WERI-Rb-1 (cell line): ENCODE results near the gene USP31.

ENCODE experiments used
- DNase-seq: peaks from one replicate; pipeline ENCODE4 v3.0.0-alpha.2; 2020
- H3K27ac ChIP-seq: fragments of 250-450 bp; sonication (Bioruptor Pico); 2 replicates; pipeline ENCODE4 v1.5.1; 2020; ENCODE audit warnings: mild to moderate bottlenecking, moderate library complexity
- H3K27me3 ChIP-seq: fragments of 250-450 bp; sonication (Bioruptor Pico); 2 replicates; pipeline ENCODE4 v1.5.1; 2021; ENCODE audit warnings: mild to moderate bottlenecking, low read depth, moderate library complexity; ENCODE audit not compliant: insufficient read depth, severe bottlenecking
- H3K36me3 ChIP-seq: fragments of 250-450 bp; sonication (Bioruptor Pico); 2 replicates; pipeline ENCODE4 v1.5.1; 2020; ENCODE audit warnings: mild to moderate bottlenecking, moderate library complexity
- H3K4me3 ChIP-seq: 2 replicates; pipeline ENCODE4 v1.5.1; 2011; ENCODE audit warnings: low read depth, mild to moderate bottlenecking, control low read depth, low read length
- H3K9me3 ChIP-seq: fragments of 250-450 bp; sonication (Bioruptor Pico); 2 replicates; pipeline ENCODE4 v1.5.1; 2021; ENCODE audit warnings: mild to moderate bottlenecking, moderate library complexity; ENCODE audit not compliant: severe bottlenecking
- CTCF ChIP-seq: IDR thresholded peaks from 2 replicates; pipeline ENCODE4 v1.5.1; 2011; ENCODE audit warnings: low read depth, mild to moderate bottlenecking, control low read depth, inconsistent platforms, low read length

The USP31 gene

GRCh38 chr16:23029733-23030420 lies 119.4 kb downstream of the USP31 start:
- no peak overlapping the region for H3K27ac ChIP-seq
- H3K27me3 ChIP-seq: no peaks in the 10 kb centered on the region
- H3K9me3 ChIP-seq: peaks cover 5% of the 10 kb centered on the region
- H3K4me3 ChIP-seq: no peak overlapping the region
- TF ChIP-seq CTCF: no peak
- no peaks in the 10 kb centered on the region for H3K36me3 ChIP-seq
- no peak for DNase-seq

- H3K4me3 ChIP-seq: no peak overlapping the region
- TF ChIP-seq CTCF: no peak
- H3K36me3 ChIP-seq: no peaks in the 10 kb centered on the region
- H3K27me3 ChIP-seq: no peaks in the 10 kb centered on the region
- no peak overlapping the region for H3K27ac ChIP-seq
- DNase-seq: no peak
- no peaks in the 10 kb centered on the region for H3K9me3 ChIP-seq
These were observed 121.9 kb downstream of the USP31 start for GRCh38 chr16:23027386-23027785.

GRCh38 chr16:23026784-23027362 lies 122.4 kb downstream of the USP31 start:
- Histone ChIP-seq H3K9me3 (no peaks in the 10 kb centered on the region), H3K36me3 (no peaks in the 10 kb centered on the region), H3K27me3 (no peaks in the 10 kb centered on the region), H3K27ac (no peak overlapping the region), H3K4me3 (no peak overlapping the region)
- no peak for TF ChIP-seq CTCF
- DNase-seq: no peak

- Histone ChIP-seq H3K4me3 (no peak overlapping the region), H3K27me3 (no peaks in the 10 kb centered on the region), H3K36me3 (no peaks in the 10 kb centered on the region), H3K27ac (no peak overlapping the region), H3K9me3 (no peaks in the 10 kb centered on the region)
- TF ChIP-seq CTCF: no peak
- DNase-seq: no peak
These were observed 123.5 kb downstream of the USP31 start for GRCh38 chr16:23025692-23026307.

GRCh38 chr16:23024044-23024443 lies 125.2 kb downstream of the USP31 start:
- no peak for TF ChIP-seq CTCF
- Histone ChIP-seq H3K27me3 (no peaks in the 10 kb centered on the region), H3K9me3 (no peaks in the 10 kb centered on the region), H3K4me3 (no peak overlapping the region), H3K27ac (no peak overlapping the region), H3K36me3 (no peaks in the 10 kb centered on the region)
- no peak for DNase-seq
